NB4 (cell line): ENCODE data around the gene GABRB2.
A peak's percentile ranks its signal among the peaks of the same experiment; 100 is the strongest.
"Not testable (repeated sequence)": the region's sequence is repeated elsewhere in the genome, so short reads cannot be mapped to it uniquely, and the experiment has no call there.

Experiments used
- DNase-seq: peaks from one replicate; pipeline ENCODE4 v3.0.0; 2010; ENCODE audit warnings: low read depth
- H3K4me3 ChIP-seq: one replicate; pipeline ENCODE4 v1.5.1; 2011; ENCODE audit warnings: mild to moderate bottlenecking, low read depth, low read length, moderate library complexity
- MYC ChIP-seq: IDR thresholded peaks from 2 replicates; pipeline ENCODE4 v1.6.1; 2011; ENCODE audit warnings: low read depth, low read length
- POLR2A ChIP-seq: IDR thresholded peaks from 2 replicates; pipeline ENCODE4 v1.6.1; 2011; ENCODE audit warnings: mild to moderate bottlenecking; ENCODE audit not compliant: insufficient read length; ENCODE audit errors: extremely low read depth
- TF ChIP-seq, protein P1 (sequence below): IDR thresholded peaks from 2 replicates; pipeline ENCODE4 v1.6.1; 2011; ENCODE audit warnings: low read depth, low read length
- TF ChIP-seq, protein P2 (sequence below): IDR thresholded peaks from one replicate; pipeline ENCODE4 v1.5.1; 2012; ENCODE audit warnings: low read depth, low read length

GABRB2 gene

DNA sequence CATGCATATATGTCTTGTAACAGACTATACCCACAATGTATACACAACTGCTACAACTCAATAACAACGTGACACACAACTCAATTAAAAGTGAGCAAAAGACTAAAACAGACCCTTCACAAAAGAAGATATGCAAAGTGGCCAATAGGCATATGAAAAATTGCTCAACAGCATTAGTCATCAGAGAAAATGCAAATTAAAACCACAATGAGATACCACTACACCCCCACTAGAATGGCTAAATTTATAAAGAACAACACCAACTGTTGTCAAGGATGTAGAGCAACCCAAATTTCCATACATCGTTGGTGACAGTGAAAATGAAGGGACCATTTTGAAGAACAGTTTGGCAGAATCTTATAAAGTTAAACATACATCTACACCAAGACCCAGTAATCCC lies 38.9 kb downstream of the GABRB2 start:
- no peak overlapping the region for H3K4me3 ChIP-seq
- peak; percentile 25 for DNase-seq
- TF ChIP-seq, protein P1, sequence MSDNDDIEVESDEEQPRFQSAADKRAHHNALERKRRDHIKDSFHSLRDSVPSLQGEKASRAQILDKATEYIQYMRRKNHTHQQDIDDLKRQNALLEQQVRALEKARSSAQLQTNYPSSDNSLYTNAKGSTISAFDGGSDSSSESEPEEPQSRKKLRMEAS: no peak
- TF ChIP-seq POLR2A: no peak
- TF ChIP-seq MYC: no peak
- TF ChIP-seq, protein P2, sequence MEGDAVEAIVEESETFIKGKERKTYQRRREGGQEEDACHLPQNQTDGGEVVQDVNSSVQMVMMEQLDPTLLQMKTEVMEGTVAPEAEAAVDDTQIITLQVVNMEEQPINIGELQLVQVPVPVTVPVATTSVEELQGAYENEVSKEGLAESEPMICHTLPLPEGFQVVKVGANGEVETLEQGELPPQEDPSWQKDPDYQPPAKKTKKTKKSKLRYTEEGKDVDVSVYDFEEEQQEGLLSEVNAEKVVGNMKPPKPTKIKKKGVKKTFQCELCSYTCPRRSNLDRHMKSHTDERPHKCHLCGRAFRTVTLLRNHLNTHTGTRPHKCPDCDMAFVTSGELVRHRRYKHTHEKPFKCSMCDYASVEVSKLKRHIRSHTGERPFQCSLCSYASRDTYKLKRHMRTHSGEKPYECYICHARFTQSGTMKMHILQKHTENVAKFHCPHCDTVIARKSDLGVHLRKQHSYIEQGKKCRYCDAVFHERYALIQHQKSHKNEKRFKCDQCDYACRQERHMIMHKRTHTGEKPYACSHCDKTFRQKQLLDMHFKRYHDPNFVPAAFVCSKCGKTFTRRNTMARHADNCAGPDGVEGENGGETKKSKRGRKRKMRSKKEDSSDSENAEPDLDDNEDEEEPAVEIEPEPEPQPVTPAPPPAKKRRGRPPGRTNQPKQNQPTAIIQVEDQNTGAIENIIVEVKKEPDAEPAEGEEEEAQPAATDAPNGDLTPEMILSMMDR: no peak

DNA sequence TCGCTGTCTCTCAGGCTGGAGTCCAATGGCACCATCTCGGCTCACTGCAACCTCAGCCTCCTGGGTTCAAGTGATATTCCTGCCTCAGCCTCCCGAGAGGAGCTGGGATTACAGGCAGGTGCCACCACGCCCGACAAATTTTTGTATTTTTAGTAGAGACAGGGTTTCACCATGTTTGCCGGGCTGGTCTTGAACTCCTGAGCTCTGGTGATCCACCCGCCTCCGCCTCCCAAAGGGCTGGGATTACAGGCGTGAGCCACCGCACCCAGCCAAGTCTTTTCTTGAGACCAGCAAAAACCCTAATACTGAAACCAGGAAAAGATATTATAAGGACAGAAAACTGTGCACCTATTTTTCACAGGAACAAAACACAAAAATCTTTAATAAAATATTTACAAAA lies 41.4 kb downstream of the GABRB2 start:
- H3K4me3 ChIP-seq, DNase-seq: not testable (repeated sequence)

DNA sequence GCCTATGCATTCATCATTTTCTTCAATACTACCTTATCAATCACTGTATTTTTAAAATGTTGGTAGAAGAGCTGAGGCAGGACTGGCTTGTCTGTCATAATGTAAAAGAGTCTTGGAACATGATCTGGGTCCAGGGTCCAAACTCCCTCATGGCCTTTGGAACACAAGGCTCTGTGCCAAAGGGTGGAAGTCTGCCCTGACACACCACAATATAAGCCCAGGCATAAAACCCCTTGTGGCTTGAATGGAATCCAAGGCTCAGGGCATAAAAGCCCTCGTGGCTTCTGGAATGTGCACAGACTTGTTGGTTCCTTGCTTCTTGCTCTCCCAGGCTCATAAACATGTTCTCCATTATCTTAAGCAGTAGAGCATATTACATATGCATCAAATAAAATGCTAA lies 48.0 kb downstream of the GABRB2 start:
- H3K4me3 ChIP-seq: no peak overlapping the region
- TF ChIP-seq MYC: no peak
- DNase-seq: no peak

DNA sequence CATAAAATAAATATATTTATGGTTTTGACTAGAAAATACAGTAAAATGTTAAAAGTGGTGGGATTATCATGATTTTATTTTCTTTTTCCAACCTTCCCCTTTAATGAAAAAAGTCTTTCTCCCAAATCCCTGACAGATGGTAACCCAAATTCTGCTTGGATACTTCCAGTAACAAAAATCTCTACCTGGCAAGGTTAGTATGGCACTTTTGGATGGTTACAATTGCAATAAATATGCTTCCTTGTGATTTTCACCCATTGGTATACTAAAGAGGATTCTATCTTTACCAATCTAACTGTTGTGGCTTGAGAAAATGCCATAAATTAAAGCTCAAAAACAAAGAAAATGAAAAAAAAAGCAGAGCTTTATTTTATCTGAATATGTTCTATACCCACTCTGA lies 62.8 kb downstream of the GABRB2 start:
- TF ChIP-seq POLR2A (no peak), MYC (no peak)
- TF ChIP-seq, protein P2: no peak
- TF ChIP-seq, protein P1: no peak
- H3K4me3 ChIP-seq: no peak overlapping the region
- DNase-seq: no peak

DNA sequence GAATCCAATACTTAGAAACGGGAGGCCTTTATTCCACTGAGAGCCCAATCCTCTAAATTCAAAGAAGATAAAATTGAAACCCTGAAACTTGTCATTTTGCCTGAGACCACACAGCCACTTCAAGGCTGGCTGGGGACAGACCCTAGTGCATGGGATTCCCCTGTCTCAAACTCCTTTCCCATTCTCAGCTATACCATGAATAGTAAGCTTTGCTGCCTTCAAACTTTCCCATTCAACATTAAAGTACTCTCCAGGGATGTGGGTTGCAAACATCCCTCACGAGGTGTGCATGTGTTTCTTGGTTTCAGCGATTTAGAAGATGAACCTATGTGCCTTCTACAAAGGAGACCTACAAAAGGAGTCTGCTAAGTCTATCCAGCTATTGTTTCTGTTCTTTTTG lies 64.6 kb downstream of the GABRB2 start:
- no peak overlapping the region for H3K4me3 ChIP-seq
- no peak for TF ChIP-seq POLR2A
- DNase-seq: no peak

DNA sequence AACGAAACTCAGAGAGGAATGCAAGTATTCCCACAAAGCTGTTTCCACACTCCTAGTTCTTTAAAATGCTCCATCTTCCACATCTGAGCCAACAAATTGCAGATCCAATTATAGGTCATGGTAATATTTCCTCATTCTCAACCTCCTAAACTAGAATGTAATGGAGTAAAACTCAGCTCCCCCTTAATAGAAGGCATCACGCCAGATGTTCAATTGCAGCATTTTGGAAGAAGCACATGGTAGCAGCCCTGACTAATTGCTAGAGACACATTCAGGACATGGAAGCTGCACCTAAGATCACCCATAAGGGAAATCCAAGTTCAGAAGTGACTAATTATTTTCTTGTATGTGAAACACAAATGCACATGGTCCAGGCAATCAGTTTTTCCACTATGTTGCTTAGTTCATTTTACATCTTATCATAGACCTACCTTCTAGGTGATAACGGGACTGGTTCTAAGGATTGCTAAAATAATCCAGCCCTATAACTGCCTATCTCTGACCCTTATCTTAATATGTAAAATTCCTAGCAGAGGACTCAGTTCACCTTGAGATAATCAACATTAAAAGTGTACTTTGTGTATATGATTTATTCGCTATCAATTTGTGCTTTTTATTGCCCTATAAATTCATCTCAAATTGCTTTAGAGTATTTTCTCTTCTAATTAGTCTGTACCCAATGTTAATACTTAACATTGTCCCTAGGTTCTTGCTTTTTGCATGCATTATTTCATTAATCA lies 75.1 kb downstream of the GABRB2 start:
- no peak for DNase-seq
- H3K4me3 ChIP-seq: no peak overlapping the region
- no peak for TF ChIP-seq MYC
- TF ChIP-seq, protein P2: no peak
- TF ChIP-seq POLR2A: no peak
- TF ChIP-seq, protein P1: no peak

DNA sequence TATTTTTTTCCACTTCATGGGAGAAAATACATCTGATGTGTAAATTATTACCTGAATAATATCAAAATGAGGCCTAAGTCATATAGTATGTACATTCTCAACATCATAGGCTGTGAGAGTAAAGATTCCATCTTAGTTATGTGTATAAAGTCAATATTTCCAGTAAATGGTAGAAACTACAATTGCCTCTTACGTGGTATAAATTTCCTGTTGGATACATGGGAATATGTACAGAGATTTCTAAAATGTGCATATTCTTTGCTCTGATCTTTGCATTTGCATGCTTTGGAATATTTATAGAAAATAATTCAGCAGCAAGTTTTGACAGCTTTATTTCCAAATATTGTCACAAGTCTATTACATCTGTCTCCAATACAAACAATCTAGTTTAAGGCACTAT lies 78.8 kb downstream of the GABRB2 start:
- DNase-seq: no peak
- no peak overlapping the region for H3K4me3 ChIP-seq
- TF ChIP-seq MYC (no peak), POLR2A (no peak)
- TF ChIP-seq, protein P1: no peak
- TF ChIP-seq, protein P2: no peak
